GM21447 (cell line): Measurements from ENCODE around the gene STK38L.
A peak's percentile ranks its signal among the peaks of the same experiment; 100 is the strongest.

Experiments
- ATAC-seq: cut with Tn5 transposase; IDR thresholded peaks from one replicate; pipeline ENCODE4 v1.9.1; 2021; ENCODE audit not compliant: unreplicated experiment

The STK38L gene

GRCh38 chr12:27274706-27275105, 30.6 kb downstream of the STK38L start:
- no peak for ATAC-seq

- no peak for ATAC-seq
Measured at GRCh38 chr12:27276275-27276674, 32.2 kb downstream of the STK38L start.

GRCh38 chr12:27277846-27278260, 33.8 kb downstream of the STK38L start:
- ATAC-seq: peak; percentile 88

- no peak for ATAC-seq
Measured at GRCh38 chr12:27279826-27280225, 35.7 kb downstream of the STK38L start.

GRCh38 chr12:27280412-27280811, 36.3 kb downstream of the STK38L start:
- ATAC-seq: no peak

GRCh38 chr12:27282754-27283153, 38.7 kb downstream of the STK38L start:
- ATAC-seq: no peak

GRCh38 chr12:27284021-27284420, 39.9 kb downstream of the STK38L start:
- no peak for ATAC-seq

GRCh38 chr12:27284751-27285150, 40.7 kb downstream of the STK38L start:
- ATAC-seq: peak; percentile 50

- no peak for ATAC-seq
Measured at GRCh38 chr12:27285403-27285802, 41.3 kb downstream of the STK38L start.

- no peak for ATAC-seq
Measured at GRCh38 chr12:27289414-27289813, 45.3 kb downstream of the STK38L start.

GRCh38 chr12:27290501-27291168, 46.5 kb downstream of the STK38L start:
- ATAC-seq: no peak

GRCh38 chr12:27291862-27292261, 47.8 kb downstream of the STK38L start:
- no peak for ATAC-seq

GRCh38 chr12:27292718-27293117, 48.6 kb downstream of the STK38L start:
- ATAC-seq: no peak

- ATAC-seq: no peak
Measured at GRCh38 chr12:27293463-27293862, 49.4 kb downstream of the STK38L start.

GRCh38 chr12:27296674-27297073, 52.6 kb downstream of the STK38L start:
- ATAC-seq: no peak

GRCh38 chr12:27297566-27297965, 53.5 kb downstream of the STK38L start:
- no peak for ATAC-seq

- ATAC-seq: no peak
Measured at GRCh38 chr12:27299102-27299501, 55.0 kb downstream of the STK38L start.

- no peak for ATAC-seq
Measured at GRCh38 chr12:27300226-27300625, 56.1 kb downstream of the STK38L start.

GRCh38 chr12:27303139-27304111, 59.3 kb downstream of the STK38L start:
- no peak for ATAC-seq

GRCh38 chr12:27304856-27305255, 60.8 kb downstream of the STK38L start:
- ATAC-seq: no peak

GRCh38 chr12:27305673-27306456, 61.8 kb downstream of the STK38L start:
- no peak for ATAC-seq
